ENCODE data around the gene RPL13.

Gene RPL13

GRCh38 chr16:89599451-89599858 is 39.0 kb downstream of the RPL13 start:
- TF ChIP-seq, protein P1, sequence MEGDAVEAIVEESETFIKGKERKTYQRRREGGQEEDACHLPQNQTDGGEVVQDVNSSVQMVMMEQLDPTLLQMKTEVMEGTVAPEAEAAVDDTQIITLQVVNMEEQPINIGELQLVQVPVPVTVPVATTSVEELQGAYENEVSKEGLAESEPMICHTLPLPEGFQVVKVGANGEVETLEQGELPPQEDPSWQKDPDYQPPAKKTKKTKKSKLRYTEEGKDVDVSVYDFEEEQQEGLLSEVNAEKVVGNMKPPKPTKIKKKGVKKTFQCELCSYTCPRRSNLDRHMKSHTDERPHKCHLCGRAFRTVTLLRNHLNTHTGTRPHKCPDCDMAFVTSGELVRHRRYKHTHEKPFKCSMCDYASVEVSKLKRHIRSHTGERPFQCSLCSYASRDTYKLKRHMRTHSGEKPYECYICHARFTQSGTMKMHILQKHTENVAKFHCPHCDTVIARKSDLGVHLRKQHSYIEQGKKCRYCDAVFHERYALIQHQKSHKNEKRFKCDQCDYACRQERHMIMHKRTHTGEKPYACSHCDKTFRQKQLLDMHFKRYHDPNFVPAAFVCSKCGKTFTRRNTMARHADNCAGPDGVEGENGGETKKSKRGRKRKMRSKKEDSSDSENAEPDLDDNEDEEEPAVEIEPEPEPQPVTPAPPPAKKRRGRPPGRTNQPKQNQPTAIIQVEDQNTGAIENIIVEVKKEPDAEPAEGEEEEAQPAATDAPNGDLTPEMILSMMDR (IDR thresholded peaks at IDR 0.05; ENCODE audit: low read depth, low read length, missing control alignments), result peak; percentile 33

GRCh38 chr16:89599902-89600301 is 39.4 kb downstream of the RPL13 start:
- H3K4me3 ChIP-seq (replicated peaks; ENCODE audit: low read depth, low read length), result no peak overlapping the region
- TF ChIP-seq, protein P1 (IDR thresholded peaks at IDR 0.05; ENCODE audit: low read depth, low read length, missing control alignments), result no peak
- no peak for DNase-seq (ENCODE audit: extremely low read depth, low read depth)

More at GRCh38 chr16:89599451-89599858, 39.0 kb downstream of the RPL13 start:
- no peak overlapping the region for H3K4me3 ChIP-seq (replicated peaks; ENCODE audit: low read depth, low read length)
- no peak for DNase-seq (ENCODE audit: extremely low read depth, low read depth)

GRCh38 chr16:89600427-89600826 is 39.9 kb downstream of the RPL13 start:
- TF ChIP-seq, protein P1 (IDR thresholded peaks at IDR 0.05; ENCODE audit: low read depth, low read length, missing control alignments), result no peak
- no peak for DNase-seq (ENCODE audit: extremely low read depth, low read depth)
- H3K4me3 ChIP-seq (replicated peaks; ENCODE audit: low read depth, low read length), result no peak overlapping the region

DNA sequence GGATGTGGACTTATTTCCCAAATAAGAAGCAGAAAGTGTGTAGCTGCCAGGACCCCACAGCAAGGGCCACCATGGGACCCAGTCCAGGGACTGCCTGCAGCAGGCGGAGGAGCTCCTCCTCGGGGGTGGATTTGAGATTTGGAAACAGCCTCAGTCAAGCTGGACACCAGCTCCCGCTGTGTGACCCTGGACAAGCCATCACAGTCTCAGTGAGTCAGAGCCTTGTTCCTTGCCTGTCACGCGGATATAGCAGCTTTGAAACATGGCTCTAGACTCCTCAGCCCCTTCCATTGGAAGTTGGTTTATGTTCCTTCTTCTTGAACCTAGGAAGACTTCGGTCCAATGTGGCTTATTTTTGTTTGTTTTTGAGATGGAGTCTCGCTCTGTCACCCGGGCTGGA is 40.5 kb downstream of the RPL13 start:
- H3K4me3 ChIP-seq (replicated peaks; ENCODE audit: low read depth, low read length), result no peak overlapping the region
- DNase-seq (ENCODE audit: extremely low read depth, low read depth), result no peak
- TF ChIP-seq, protein P1 (IDR thresholded peaks at IDR 0.05; ENCODE audit: low read depth, low read length, missing control alignments), result no peak

GRCh38 chr16:89601906-89602272 is 41.4 kb downstream of the RPL13 start:
- H3K4me3 ChIP-seq (replicated peaks; ENCODE audit: low read depth, low read length), result no peak overlapping the region
- TF ChIP-seq, protein P1 (IDR thresholded peaks at IDR 0.05; ENCODE audit: low read depth, low read length, missing control alignments), result no peak
- no peak for DNase-seq (ENCODE audit: extremely low read depth, low read depth)

DNA sequence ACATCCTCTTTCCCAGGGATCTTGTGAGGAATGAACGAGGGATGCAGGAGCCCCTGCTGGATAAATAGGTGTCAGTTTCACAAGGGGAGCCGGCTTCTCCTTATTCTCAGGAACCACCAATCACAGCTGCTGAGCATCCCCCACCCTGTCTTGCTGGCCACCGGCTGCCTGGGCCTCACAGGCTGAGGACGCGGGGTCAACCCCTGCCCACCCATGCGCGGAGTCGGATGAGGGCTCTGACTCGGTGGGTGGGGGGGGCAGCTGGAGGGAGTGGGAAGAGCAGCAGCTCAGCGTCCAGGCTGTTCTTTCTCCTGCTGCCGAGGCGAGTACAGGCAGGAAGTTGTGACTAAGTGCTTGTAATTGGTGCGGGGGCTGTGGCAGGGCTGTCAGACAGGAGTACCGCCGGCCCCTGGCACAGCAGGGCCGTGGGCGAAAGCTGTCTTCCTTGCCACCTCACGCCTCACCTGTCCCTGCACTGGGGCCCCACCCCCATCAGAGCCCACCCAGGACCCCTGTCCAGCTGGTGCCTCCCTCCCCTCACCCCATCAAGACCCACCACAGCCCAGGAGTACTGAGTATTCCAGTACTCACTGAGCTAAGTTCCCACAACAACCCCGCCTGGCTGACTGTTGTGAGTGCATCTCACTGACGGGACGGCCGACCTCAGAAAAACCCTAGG is 41.9 kb downstream of the RPL13 start:
- DNase-seq (ENCODE audit: extremely low read depth, low read depth), result no peak
- TF ChIP-seq, protein P1 (IDR thresholded peaks at IDR 0.05; ENCODE audit: low read depth, low read length, missing control alignments), result no peak
- no peak overlapping the region for H3K4me3 ChIP-seq (replicated peaks; ENCODE audit: low read depth, low read length)
